Measurements from ENCODE around the gene DNAJC4. TPM values are rescaled to one million over a fixed set of nuclear protein-coding genes. Genes with fewer than 3 reads are reported as not detected.

Gene DNAJC4
- total and polyA plus RNA-seq, 2 of the 8 experiments (the other 6 are each of a cell fraction or from before 2014, with no cell fraction given), result 14.6 to 31.0 TPM

DNA sequence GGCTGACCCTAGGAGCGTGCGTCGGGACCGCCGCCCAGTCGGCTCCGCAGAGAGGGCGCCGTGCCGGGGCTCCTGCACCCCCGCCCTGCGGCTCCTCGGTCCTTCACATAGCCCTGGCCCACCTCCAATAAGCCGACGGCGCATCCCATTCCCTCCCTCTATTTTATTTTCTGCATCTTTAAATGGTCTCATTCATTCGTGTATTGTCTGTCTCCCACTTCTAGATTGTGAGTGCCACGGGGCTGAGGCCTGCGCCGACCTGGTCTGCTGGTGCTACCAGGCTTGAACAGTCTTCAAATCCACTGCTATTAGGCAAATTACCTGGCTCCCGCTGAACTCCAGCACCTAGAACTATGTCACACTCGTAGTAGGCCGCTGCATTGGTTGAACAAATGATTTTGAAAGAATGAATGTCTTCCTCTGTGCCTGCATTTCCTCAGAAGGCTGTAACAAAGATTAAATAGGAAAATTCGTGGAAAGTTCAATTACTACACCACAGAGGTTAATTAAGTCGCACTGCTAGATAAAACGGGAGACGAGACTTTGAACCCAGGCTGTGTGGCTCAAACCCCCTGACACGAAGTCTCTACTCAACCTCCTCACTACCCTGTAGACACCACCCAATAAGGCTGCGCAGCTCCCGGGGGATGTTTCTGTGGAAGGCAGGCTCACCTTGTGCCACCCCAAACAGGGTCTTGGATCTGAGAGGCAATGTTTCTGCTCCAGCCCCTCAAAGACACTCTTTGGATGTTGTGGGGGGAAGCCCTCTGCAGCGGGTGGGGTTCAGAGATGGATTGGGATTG, 17.6 kb downstream of the DNAJC4 start (continued):
- TF ChIP-seq, protein P1, sequence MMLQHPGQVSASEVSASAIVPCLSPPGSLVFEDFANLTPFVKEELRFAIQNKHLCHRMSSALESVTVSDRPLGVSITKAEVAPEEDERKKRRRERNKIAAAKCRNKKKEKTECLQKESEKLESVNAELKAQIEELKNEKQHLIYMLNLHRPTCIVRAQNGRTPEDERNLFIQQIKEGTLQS (IDR thresholded peaks at IDR 0.05; ENCODE audit: insufficient read depth, low read depth, low read length), result no peak
- TF ChIP-seq SUZ12 (IDR thresholded peaks at IDR 0.05; ENCODE audit: low read length), result no peak
- TF ChIP-seq, protein P2, sequence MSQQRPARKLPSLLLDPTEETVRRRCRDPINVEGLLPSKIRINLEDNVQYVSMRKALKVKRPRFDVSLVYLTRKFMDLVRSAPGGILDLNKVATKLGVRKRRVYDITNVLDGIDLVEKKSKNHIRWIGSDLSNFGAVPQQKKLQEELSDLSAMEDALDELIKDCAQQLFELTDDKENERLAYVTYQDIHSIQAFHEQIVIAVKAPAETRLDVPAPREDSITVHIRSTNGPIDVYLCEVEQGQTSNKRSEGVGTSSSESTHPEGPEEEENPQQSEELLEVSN (IDR thresholded peaks at IDR 0.05), result no peak

All from H1 (cell line).